Activated CD4-positive, alpha-beta T cell treated with anti-CD3 and anti-CD28 coated beads, Interleukin-2, Interleukin-4, amounts not matched to agents 100 ng/mL and 50 ng/mL, durations not matched to agents 16 hours and 8 hours (primary cell): ENCODE data around the gene CDK6.

ENCODE experiments used
- DNase-seq: peaks from one replicate; pipeline ENCODE4 v3.0.0-alpha.2; 2020; ENCODE audit warnings: low spot score

The CDK6 gene

DNA sequence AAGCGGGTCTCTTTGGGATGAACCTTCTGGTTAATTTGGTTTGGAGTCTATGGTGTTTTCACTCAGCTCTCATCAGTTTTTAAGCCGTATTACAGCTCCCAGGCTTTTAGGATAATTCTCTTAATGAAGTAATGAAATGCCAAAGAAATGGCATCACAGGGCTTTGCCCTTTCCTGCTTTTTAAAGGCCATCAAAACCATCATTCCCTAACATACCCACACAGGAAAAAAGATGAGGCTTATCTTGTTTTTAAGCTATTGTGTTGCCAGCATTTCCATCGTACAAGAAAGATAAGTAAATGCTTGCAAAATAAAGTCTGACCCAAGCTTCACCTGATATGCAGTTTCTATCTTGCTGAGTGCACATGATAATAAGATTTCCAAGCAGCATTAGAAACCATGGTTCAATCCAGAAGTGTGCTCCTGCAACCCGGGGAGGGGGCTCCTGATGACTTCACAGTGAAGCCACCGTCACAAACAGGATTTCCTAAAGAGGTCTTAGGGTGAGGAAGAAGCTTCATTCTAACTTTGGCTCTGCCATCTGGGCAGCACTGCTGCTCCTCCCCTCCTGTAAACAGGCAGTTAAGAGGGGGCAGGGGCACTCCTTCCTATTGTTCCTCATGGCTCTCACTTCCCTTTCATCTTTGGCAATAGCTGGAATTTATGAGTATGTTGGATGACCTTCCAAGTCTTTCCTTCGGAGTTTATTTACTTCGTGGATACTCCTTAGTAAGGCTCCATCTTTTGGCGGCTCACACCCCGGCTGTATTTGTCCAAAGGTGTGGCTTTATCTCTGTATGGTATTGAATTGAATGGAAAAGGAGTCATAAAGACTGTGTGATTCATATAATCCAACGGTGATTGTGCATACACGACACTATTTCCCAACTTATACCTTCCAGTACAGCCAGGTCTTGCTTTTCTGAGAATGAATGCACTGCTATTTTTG is 191.0 kb downstream of the CDK6 start:
- DNase-seq: peak; percentile 84

DNA sequence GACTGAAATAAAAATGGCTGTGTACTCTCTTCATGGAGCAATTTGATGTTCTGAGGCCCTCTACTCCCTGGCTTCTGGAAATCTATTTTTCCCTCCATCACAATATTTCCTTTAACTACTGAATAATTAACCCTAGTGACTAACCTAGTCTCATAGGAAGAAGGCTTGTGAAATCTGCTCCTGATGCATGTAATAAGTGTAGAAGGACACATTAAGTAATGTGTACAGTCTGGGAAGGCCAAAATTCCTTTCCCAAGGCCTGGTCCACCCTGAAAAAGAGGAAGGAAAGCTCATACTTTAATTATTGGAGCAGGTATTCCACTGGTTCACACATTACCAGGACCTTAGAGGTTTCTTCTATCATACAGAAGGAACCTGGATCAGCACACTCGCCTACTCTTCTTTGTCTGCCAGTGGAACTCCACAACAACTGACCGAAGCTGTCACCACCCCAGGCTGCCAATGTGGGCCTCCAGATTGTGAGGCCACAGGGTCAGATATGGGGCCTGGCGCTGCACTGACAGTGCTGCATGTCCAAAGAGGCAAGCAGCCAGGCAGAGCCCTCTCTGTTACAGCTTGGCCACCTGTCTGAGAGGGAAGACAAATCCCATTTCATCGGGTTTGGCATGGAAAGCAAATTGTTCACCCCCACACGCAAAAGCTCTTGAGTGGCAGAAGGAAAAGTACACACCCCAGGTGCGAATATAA is 191.8 kb downstream of the CDK6 start:
- no peak for DNase-seq

DNA sequence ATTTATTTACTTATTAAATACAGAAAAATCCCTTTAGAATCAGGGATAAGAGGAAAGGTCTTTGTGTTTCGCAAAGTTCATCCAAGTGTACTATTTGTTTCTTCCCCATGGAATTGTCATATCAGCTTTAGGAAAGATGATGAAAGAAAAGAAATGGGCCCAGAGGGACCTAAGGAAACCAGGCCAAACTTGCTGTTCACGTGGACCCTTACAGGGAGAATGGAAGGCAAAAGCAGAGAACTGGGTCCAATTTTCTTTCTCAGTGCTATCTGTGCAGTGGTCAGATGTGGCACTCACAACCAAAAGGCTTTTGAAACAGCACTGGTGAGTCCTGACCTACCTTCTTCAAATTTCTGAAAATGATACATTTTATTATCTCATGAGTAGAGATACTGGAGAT is 192.6 kb downstream of the CDK6 start:
- no peak for DNase-seq

DNA sequence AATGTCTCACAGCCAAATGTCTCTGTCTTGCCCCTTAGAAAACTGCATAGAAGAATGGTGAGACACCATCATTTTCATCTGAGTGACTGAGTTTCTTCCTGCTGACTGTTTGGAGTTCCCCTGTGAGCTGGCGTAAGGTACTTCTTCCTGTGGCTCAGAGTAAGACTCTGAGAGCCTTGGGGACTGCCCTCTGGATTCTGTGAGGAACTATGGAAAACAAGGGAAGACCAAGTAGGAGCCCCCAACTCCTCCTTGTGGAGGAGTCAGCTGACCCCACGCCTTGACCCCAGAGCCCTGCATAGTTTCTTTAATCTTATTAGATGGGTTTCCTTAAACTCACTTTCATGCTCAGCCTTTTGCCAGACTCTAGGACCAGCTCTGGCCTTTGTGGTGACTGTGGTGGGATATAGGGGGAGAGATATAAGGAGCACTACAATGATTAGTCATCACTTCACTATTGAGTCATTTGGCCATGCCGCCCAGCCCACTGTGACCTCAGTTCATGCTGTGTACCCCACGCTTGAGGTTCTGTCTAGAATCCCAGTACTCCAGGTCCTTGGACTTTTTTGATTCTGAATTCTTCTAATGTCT is 194.4 kb downstream of the CDK6 start:
- DNase-seq: peak; percentile 90

DNA sequence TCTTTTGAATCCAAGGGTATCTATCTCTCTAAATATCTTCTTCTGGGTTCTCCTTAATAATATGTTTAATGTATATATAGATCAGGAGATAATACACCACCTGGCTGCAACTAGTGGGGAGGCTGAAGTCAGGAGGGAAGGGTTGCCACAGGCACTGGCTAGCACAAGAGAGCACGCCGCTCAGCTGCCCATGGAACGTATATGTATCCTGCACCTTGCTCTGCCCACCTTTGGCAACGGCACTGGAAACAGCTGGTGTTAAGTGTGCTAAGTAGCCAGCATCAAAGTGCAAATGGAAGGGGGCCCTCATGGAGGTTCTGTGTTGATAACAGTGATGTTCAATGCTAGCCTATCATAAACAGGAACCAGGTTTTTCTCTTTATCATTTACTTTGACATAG is 196.4 kb downstream of the CDK6 start:
- no peak for DNase-seq

DNA sequence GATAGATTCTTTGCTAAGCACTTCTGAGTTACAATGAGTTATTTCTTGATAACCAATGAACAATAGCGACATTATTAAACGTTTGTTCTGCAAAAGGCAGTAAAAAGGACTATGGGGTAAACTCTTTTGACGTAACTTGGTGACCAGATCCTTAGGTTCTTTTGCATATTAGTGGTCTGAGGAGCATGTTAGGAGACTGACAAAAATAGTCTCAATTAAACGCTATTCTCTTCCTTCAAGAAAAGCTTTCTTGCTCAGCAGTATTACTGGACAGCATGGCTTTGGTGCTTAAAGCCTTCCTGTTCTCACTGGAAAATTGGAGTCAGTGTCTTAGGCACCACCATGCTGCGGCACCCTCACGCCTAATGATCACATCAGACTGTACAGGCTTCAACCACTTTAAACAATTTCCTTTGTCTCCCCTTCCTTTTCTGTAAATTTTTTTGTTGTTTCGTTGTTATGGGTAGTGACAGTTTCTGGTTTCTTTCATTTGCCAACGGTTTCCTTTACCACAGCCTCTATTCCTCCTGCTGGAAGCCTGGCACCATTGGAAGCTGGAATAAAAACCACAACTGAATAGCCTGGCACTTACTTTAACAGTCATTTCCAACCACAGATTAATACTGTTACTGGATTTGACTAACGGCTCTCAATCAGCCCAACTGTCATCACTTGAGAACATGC is 197.0 kb downstream of the CDK6 start:
- no peak for DNase-seq

DNA sequence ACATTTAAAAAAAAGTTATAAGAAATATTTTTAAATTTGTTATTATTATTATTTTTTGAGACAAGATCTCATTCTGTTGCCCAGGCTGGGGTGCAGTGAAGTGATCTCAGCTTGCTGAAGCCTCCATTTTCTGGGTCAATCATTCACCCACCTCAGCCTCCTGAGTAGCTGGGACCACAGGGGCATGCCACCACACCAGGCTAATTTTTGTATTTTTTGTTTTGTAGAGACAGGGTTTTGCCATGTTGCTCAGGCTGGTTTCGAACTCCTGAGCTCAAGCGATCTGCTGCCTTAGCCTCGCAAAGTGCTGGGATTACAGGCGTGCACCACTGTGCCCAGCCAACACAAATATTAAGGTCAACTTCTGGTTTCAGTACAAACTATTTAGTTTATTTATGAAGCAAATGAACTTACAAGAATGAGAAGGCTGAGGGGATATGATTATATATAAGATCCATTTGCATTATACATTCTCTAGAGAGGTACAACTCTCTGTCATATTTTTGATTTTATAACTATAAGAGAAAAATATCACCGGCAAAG is 200.3 kb downstream of the CDK6 start:
- DNase-seq: no peak

DNA sequence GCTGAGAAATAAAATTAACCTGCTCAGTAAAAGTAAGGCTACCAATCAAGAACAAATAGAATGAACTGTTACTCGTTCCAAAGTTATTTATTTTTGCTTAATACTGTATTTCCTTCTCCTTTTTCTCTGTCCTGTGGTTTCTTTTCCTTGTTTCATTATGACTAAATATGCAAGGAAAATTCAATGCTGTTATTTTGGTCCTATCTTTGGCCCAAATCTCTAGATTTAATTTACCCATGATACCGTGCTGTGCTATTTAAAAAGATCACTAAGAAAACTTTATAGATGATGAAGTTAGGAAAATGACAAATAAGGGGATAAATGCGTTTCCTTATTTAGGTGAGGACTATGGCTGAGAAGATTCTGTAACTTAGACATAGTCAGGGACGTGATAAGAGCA is 200.8 kb downstream of the CDK6 start:
- DNase-seq: no peak

DNA sequence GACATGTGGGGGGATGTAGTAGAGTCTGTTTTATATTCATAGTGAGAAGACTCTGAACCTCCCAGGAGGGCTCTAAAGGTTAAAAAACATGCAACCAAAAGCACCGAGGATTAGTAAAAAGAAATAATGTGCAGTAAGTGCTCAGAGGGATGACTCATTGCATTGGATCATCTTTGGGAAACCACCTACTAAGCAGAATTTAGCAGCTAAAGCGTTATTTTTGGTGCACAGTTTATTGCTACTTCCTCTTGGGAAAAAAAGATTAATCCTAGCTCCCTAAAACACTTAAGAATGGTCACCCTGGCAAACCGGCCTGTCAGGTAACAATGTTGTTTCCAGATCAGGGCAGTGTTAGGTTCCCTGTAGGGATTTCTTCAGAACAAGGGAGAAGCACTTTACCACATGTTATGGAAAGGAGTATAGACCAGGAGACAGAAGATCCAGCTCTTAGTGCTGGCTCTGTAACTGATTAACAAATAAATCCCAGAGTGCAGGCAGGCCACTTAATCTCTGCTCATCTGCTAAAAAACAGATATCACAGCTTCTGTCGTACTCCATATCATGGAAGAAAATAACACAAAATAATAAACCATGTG is 201.4 kb downstream of the CDK6 start:
- peak; percentile 83 for DNase-seq

DNA sequence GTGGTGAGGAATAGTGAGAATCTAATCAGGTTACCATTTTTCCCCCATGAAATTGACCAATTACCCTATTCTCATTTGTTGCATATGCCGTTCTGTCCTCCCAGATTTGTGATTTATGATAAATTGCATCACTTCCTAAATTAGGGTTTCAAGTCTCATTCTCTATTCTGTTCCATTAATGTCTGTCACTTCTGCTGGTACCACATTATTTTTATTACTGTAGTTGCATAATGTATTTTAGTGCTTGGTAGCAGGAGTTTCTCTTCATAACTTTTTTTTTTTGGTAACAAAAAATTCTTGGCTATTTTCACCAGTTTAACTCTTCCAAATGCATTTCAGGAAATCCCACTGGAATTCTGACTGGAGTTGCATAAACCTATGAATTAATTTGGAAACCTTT is 202.2 kb downstream of the CDK6 start:
- DNase-seq: no peak

DNA sequence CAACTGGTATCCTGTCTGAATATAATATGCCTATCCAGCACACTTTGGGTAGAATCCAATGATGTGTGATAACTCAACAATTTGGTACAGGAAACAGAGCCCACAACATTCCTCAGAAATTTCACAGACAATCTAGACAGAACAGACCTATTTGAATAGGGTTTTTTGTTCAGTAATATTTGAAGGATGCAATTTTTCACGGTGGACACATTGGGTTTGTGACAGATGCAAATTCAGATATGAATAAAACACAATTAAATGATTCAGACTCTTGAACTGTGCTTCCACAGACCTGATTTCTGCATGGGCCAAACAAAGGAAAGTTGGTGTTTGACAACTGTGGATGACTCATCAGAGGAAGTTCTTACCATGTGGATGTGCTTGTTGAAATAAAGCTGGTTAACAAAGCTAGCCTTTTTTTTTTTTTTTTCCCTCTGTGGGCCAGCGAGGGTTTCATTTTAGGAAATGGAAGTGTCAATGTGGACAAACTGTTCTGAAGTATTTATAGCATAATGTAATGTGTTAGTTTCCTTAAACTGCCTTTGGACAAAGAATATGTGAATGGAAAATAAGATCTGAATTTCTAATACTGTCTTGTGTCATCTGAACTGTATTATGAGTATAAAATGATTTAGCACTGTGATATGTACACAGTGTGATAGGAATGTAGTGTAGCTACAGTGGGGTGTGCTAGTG is 203.0 kb downstream of the CDK6 start:
- DNase-seq: peak; percentile 83

DNA sequence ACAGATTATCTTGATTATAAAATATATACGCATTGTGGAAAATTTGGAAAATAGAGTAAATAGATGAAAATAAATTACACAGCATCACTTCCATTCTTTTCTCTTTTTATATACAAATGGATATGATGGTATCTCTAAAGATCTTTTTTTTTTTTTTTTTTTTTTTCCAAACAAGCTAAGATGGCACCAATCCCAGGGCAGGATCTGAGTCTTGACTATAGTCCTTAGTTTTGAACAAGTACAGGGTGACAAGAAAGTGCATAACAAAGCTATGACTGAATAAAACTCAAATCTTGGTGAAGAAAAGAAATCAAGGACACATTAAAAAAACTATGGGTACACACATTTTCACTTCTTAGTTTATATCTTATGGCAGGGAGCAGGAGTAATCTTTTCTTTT is 203.6 kb downstream of the CDK6 start:
- no peak for DNase-seq

DNA sequence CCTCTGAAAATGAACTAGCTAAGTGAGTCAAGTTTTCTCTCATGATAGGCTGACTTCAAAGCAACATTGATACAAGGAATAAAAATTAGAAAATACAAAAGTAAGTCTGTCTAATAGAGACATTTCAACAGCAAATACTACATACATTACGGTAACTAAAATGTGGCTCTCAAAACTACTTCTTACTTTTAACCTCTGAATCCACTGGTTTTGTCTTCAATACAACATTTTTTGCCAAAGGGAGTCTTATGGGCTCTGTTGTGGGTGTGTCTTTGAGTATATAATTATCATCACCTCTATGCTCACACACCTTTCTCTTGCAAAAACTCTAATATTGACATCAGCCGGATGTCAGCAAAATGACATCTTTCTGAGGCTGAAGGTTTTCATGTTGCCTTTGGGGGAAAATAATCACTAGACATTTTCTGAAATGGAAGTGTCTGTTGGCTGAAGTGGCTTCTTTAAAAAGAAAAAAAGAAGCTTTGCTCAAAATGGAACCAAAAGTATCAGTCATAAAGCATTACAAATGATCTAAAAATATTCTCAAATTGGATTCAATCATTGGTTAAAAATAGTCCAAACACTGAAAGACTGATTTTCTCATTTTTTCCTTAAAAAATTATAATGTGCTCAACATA is 204.4 kb downstream of the CDK6 start:
- DNase-seq: no peak

DNA sequence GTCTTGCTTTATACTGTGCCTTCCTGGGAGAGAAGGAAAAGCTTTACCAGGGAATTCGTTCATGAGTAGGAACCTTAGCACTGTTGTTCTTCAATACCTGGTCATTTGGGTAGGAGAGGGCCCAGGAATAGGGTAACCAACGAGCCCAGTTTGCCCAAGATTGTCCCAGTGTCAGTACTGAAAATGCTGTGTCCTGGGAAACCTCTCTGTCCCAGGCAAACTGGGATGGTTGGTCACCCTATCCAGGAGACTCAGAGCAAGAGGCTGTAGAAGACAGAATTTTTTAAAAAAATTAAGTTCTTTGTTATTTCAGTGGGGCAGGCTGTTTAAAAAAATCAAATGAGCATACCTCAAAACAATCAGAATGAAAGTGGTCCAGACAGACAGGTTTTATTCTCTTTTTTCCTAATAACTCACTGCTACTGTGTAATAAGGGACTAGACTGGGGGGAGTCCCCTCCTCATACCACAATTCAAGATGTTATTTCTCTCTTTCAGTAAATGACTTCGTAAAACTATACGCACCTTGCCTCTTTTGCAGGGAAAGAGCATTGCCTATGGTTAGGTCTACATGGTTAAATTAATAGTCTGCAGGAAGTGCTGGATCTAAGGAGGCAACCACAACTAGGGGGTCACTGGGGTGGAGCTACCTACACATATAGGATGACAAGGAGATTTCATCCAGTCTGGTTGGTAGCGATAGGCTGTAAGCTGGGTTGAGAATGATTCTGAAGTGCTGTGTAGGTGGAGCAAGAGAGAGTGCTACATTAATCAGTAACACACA is 205.1 kb downstream of the CDK6 start:
- DNase-seq: peak; percentile 82

DNA sequence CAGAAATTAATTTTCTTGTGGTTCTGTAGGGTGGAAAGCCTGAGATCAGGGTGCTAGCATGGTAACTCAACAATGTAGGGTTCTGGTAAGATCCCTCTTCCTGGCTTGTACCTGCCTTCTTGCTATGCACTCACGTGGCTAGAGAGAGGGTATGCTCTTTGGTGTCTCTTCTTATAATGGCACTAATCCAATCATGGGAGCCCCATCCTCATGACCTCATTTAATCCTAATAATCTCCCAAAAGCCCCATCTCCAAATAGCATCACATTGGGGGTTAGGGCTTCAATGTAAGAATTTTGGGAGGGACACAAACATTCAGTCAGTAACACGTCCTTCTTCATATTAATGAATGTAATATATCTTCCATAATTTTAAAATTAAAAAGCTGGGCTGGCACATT is 206.6 kb downstream of the CDK6 start:
- DNase-seq: no peak

DNA sequence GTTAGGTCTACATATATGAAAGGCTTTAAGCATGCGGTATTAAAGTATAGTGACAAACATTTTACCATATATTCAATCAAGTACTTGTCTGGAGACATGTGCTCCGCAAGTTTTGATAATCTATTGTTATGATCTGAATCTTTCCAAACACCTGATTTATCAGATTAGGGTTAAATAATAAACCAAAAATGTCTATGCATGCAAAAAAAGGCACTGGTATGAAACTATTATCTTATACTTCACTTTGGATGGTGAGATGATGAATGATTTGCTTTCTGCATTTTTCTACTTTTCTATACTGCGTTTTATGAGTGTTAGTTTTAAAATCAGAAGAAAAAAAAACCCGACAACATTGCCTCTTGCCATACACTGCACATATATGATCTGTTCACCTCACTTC is 208.4 kb downstream of the CDK6 start:
- DNase-seq: no peak

DNA sequence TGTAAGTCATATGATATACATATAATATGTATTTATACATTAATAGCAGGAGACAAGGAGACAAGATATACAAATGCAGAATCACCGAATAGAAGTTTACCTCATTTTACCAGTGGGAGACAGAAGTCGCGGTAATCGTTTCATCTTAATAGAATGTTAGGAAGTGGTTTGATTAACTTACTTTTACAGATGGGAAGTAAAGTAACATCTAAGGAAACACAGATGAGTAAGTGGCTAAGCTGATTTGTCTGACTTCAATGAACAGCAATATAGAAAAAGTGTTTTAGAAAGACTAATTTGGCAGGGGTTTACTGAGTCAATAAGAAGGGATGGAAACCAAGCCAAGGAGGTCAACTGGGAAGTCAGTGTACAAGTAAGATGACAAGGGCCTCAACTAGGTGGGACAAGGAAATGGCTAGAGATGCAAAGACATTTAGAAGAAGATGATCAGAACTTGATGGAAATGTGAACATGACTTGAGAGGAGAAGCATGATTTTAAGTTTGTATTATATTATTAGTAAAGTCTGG is 210.0 kb downstream of the CDK6 start:
- DNase-seq: no peak

DNA sequence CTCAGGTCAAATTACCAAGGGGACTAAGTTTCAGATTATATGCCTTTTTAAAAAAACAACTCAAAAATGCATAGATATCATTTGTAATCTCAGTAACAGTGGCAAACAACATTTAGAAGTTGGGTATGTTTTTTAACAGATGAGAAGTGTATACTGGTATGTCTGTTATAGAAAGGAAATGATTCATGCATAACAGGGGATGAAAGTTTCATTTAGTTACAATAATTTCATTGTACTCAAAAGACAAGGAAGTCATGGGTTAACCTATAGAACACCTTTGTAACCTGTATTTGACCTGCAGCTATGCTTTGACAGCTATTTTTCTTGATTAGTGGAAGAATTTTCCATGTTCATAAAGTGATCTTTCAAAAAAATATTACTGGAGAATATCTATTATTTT is 210.8 kb downstream of the CDK6 start:
- DNase-seq: no peak

DNA sequence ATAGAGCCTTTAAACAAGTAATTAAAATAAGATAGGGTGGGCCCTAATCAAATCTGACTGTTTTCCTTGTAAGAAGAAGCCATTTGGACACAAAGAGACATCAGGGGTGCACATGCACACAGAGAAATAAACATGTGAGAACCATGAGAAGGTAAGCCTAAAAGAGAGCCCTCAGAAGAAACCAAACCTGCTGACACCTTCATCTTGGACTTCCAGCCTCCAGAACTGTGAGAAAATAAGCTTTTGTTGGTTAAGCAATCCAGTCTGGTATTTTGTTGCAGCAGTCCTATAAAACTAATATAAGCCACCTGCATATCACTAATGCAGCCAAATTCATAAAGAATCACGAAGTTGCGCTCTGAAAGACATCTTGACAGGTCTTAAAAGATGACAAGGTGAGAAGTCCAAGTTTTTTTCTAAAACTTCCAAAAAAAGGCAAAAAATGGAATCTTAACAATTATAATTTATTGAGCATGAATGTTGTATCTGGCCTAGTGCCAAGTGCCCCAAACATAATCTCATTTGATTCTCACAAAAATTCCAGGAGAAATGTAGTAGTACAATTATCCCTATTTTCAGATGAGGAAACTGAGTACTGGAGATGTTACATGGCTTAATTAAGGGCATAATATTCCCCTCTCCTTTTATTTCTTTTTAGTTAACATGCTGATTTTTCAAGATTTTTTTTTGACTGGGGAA is 211.9 kb downstream of the CDK6 start:
- no peak for DNase-seq
